ENCODE results near the gene ATP6V0B. TPM values are rescaled to one million over a fixed set of nuclear protein-coding genes. Genes with fewer than 3 reads are reported as not detected.

The ATP6V0B gene
- total and polyA plus RNA-seq, 10 of the 15 experiments (the other 5 are each of a cell fraction or from before 2014, with no cell fraction given) = 65.3 to 250 (median 144) TPM

GRCh38 chr1:44020464-44020863, 45.7 kb downstream of the ATP6V0B start:
- Histone ChIP-seq H3K36me3 (ENCODE audit: control insufficient read depth in 2 of 2, insufficient read depth in 2 of 2, low read length in 1 of 2) (no peaks in the 10 kb centered on the region), H4K20me1 (ENCODE audit: control insufficient read depth, insufficient read depth) (no peaks in the 10 kb centered on the region), H3K27me3 (replicated peaks in 1 of 2; ENCODE audit: control insufficient read depth in 2 of 2, insufficient read depth in 2 of 2, low read length in 1 of 2) (no peaks in the 10 kb centered on the region), H3K4me2 (ENCODE audit: control insufficient read depth, insufficient read depth) (no peak overlapping the region), H3K9ac (ENCODE audit: control insufficient read depth, insufficient read depth, low read length) (no peak overlapping the region), H3K4me1 (ENCODE audit: control insufficient read depth, insufficient read depth, low read length) (no peaks in the 10 kb centered on the region), H3K27ac (ENCODE audit: control insufficient read depth, insufficient read depth) (no peak overlapping the region), H3K9me3 (replicated peaks; ENCODE audit: control insufficient read depth, insufficient read depth, low read length) (no peaks in the 10 kb centered on the region), H3K4me3 (no peak overlapping the region), H2AFZ (ENCODE audit: control insufficient read depth, low read depth, low read length) (no peak overlapping the region), H3K79me2 (ENCODE audit: control insufficient read depth, insufficient read depth, low read length) (no peaks in the 10 kb centered on the region)
- ChIA-PET CTCF (interaction anchor here (1.6 to 2.9 kb wide), 2 partner anchors 15 to 28 kb away, joined by 5 to 9 read pairs; no protein-coding TSS in a partner anchor), RAD21 (ENCODE audit: unreplicated experiment) (no interaction called here), SMC1A (ENCODE audit: uncharacterized antibody, unreplicated experiment) (no interaction called here), POLR2A (no interaction called here)
- FAIRE-seq (no peak), ATAC-seq (no peak), DNase-seq (ENCODE audit: low read depth, low spot score) (no peak)
- BruUV-seq (replicated peaks) = no TSS peak
- TF ChIP-seq CHD4 (IDR thresholded peaks at IDR 0.05) = no peak
- no peak for TF ChIP-seq ZNF217 (IDR thresholded peaks at IDR 0.05)
- no peak for TF ChIP-seq USF2 (IDR thresholded peaks at IDR 0.05; ENCODE audit: borderline replicate concordance, low read depth, low read length)
- no peak for TF ChIP-seq SREBF2 (IDR thresholded peaks at IDR 0.05; ENCODE audit: low read length)
- TF ChIP-seq ZNF687 (IDR thresholded peaks at IDR 0.05) = no peak
- TF ChIP-seq FOXK2 (IDR thresholded peaks at IDR 0.05) = no peak
- TF ChIP-seq BMI1 (IDR thresholded peaks at IDR 0.05; ENCODE audit: borderline replicate concordance) = no peak
- TF ChIP-seq SMARCA5 (IDR thresholded peaks at IDR 0.05) = no peak
- TF ChIP-seq MTA3 (IDR thresholded peaks at IDR 0.05; ENCODE audit: borderline replicate concordance, low read length) = no peak
- TF ChIP-seq PAX5 (IDR thresholded peaks at IDR 0.05; ENCODE audit: borderline replicate concordance, low read depth, low read length) = no peak
- no peak for TF ChIP-seq EGR1 (IDR thresholded peaks at IDR 0.05; ENCODE audit: borderline replicate concordance in 1 of 2, low read depth in 2 of 2, low read length in 2 of 2)
- no peak for TF ChIP-seq NFXL1 (IDR thresholded peaks at IDR 0.05; ENCODE audit: borderline replicate concordance)
- no peak for TF ChIP-seq LARP7 (IDR thresholded peaks at IDR 0.05)
- TF ChIP-seq KLF5 (IDR thresholded peaks at IDR 0.05; ENCODE audit: partially characterized antibody) = no peak
- TF ChIP-seq RUNX3 (IDR thresholded peaks at IDR 0.05; ENCODE audit: low read length) = no peak
- no peak for TF ChIP-seq SIX5 (IDR thresholded peaks at IDR 0.05; ENCODE audit: low read depth, low read length, severe bottlenecking)
- in situ Hi-C loops (cut with MboI) = no loop called here
- intact Hi-C loops (cut with micrococcal nuclease; ENCODE audit: unreplicated experiment) = no loop called here
- 80% methylated on average over 6 of the region's 6 CpGs for WGBS (ENCODE audit: insufficient coverage, insufficient replicate concordance, low lambda C conversion rate, missing lambda C conversion rate)

All from GM12878 (cell line).